ENCODE data around the gene PNLIPRP2. TPM values are rescaled to one million over a fixed set of nuclear protein-coding genes. Genes with fewer than 3 reads are reported as not detected.

PNLIPRP2 gene
- total and polyA plus RNA-seq, 4 donors, result 0.06 to 1.0 (median 0.08) TPM; not detected in 1

DNA sequence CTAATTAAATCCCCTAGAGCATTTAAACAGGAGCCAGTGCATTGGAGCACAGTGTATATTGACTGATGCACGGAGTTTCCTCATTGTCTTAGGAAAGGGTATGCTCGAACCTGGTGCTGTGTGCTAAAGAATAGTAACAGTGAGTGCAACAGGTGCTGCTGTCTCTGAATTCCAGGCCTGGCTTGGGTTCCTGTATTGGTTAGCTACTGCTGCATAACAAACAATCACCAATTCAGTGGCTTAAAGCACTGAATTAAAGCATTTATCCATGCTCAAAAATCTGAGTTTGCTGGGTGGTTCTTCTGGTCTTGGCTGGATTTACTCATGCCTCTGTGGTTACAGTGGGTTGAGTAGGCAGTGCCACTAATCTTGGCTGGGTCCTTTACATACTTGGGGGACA is 31.8 kb upstream of the PNLIPRP2 start:
- Histone ChIP-seq H3K4me3 (no peak overlapping the region), H3K9me3 (ENCODE audit: control insufficient read depth in 4 of 4, insufficient read depth in 3 of 4, low read length in 3 of 4) (peaks cover 0 to 5% (median 0%) of the 10 kb centered on the region in 4 donors), H3K27me3 (ENCODE audit: control insufficient read depth in 3 of 3, insufficient read depth in 3 of 3, low read length in 2 of 3) (no peaks in the 10 kb centered on the region), H3K9ac (ENCODE audit: insufficient read depth in 1 of 2, low read length in 2 of 2) (no peak overlapping the region), H3K27ac (ENCODE audit: low read depth in 1 of 2, low read length in 1 of 2) (no peak overlapping the region), H3K36me3 (ENCODE audit: control insufficient read depth in 4 of 4, insufficient read depth in 4 of 4, low read length in 4 of 4) (no peaks in the 10 kb centered on the region), H3K4me1 (ENCODE audit: control insufficient read depth in 5 of 5, insufficient read depth in 5 of 5, low read length in 5 of 5) (no peaks in the 10 kb centered on the region)
- 79 to 89% methylated on average over 2 of the region's 2 CpGs for WGBS, 2 donors
- no peak for DNase-seq
- no peak for ATAC-seq (ENCODE audit: insufficient read depth, low FRiP score)
- TF ChIP-seq, protein P1, sequence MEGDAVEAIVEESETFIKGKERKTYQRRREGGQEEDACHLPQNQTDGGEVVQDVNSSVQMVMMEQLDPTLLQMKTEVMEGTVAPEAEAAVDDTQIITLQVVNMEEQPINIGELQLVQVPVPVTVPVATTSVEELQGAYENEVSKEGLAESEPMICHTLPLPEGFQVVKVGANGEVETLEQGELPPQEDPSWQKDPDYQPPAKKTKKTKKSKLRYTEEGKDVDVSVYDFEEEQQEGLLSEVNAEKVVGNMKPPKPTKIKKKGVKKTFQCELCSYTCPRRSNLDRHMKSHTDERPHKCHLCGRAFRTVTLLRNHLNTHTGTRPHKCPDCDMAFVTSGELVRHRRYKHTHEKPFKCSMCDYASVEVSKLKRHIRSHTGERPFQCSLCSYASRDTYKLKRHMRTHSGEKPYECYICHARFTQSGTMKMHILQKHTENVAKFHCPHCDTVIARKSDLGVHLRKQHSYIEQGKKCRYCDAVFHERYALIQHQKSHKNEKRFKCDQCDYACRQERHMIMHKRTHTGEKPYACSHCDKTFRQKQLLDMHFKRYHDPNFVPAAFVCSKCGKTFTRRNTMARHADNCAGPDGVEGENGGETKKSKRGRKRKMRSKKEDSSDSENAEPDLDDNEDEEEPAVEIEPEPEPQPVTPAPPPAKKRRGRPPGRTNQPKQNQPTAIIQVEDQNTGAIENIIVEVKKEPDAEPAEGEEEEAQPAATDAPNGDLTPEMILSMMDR (IDR thresholded peaks at IDR 0.05; ENCODE audit: control extremely low read depth, extremely low read depth), result no peak

DNA sequence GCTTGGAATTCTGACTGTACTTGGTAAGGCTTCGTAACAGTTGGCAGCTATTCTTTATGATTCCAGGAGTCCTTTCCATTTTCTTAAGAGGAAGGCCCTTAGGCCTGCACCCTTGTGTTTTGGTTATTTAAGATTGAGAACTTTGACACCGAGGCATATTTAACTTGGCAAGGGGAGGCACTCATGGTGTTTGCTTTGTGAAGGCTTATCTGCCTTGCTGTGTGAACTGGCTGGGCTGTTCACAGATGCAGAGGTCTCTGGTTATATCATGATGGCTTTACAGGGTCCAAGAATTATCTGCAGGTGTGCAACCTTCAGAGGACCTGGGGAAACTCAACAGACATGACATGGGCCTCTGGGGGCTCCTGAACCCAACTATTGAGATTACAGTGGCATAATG is 30.8 kb upstream of the PNLIPRP2 start:
- Histone ChIP-seq H3K9me3 (ENCODE audit: control insufficient read depth in 4 of 4, insufficient read depth in 3 of 4, low read length in 3 of 4) (peaks cover 0 to 5% (median 0%) of the 10 kb centered on the region in 4 donors), H3K27ac (ENCODE audit: low read depth in 1 of 2, low read length in 1 of 2) (no peak overlapping the region), H3K4me3 (no peak overlapping the region), H3K36me3 (ENCODE audit: control insufficient read depth in 4 of 4, insufficient read depth in 4 of 4, low read length in 4 of 4) (no peaks in the 10 kb centered on the region), H3K27me3 (ENCODE audit: control insufficient read depth in 3 of 3, insufficient read depth in 3 of 3, low read length in 2 of 3) (no peaks in the 10 kb centered on the region), H3K4me1 (ENCODE audit: control insufficient read depth in 5 of 5, insufficient read depth in 5 of 5, low read length in 5 of 5) (no peaks in the 10 kb centered on the region), H3K9ac (ENCODE audit: insufficient read depth in 1 of 2, low read length in 2 of 2) (no peak overlapping the region)
- TF ChIP-seq, protein P1 (IDR thresholded peaks at IDR 0.05; ENCODE audit: control extremely low read depth, extremely low read depth), result no peak
- ATAC-seq (ENCODE audit: insufficient read depth, low FRiP score) (peak; percentile 58), DNase-seq (peak; percentile 33 to 83 (median 50))
- WGBS, 2 donors, result 64 to 89% methylated on average over 2 of the region's 2 CpGs

DNA sequence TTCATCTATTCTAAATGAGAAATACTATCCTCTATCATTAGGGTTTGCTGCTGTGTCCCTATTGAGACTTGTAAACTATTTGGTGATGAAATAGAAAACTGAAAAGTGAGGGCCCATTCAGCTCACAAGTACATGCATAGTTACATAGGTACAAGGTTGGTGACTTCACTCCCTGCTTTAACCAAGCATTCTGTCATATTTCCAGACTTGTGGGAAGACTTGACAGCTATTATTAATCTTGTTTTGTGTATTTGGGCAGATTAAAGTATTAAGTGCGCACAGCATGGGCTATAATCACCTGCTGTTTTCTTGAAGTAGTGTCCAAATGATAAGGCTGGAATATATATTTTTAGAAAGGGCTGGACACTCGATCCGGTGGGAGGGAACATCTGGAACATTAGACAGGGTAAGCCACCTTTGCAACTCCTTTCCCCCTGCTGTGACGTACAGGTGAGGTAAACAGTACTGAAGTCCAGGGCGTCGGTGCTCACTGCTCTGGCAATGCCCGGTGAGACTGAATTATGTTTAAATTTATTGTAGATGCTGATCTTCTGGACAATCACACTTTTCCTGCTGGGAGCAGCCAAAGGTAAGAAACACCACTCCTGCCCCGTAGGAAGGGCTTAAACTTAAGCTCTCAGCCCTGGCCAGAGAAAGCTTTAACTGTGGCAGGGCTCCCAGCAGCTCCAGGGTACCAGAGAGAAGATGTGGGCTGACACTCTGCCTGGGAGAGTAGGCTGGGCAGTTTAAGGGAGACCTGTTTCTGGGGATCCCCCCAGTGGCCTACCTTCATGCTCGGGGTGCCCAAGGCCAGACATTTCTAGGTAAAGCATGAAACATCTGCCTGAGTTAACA is 29.9 kb upstream of the PNLIPRP2 start, which contains the start of gene PNLIPRP1:
TSS of gene PNLIPRP1 (plus strand) at position 370 of the 855 bp plus-strand sequence. CDS start at position 541, 171 bp downstream.
- Histone ChIP-seq H3K4me1 (ENCODE audit: control insufficient read depth in 5 of 5, insufficient read depth in 5 of 5, low read length in 5 of 5) (no peaks in the 10 kb centered on the region), H3K27me3 (ENCODE audit: control insufficient read depth in 3 of 3, insufficient read depth in 3 of 3, low read length in 2 of 3) (no peaks in the 10 kb centered on the region), H3K36me3 (ENCODE audit: control insufficient read depth in 4 of 4, insufficient read depth in 4 of 4, low read length in 4 of 4) (no peaks in the 10 kb centered on the region), H3K9ac (ENCODE audit: insufficient read depth in 1 of 2, low read length in 2 of 2) (no peak within 1 kb of the TSS), H3K4me3 (no peak within 1 kb of the TSS), H3K9me3 (ENCODE audit: control insufficient read depth in 4 of 4, insufficient read depth in 3 of 4, low read length in 3 of 4) (peaks cover 0 to 5% (median 0%) of the 10 kb centered on the region in 4 donors), H3K27ac (ENCODE audit: low read depth in 1 of 2, low read length in 1 of 2) (no peak within 1 kb of the TSS)
- TF ChIP-seq, protein P1 (IDR thresholded peaks at IDR 0.05; ENCODE audit: control extremely low read depth, extremely low read depth), result no peak
- ATAC-seq (ENCODE audit: insufficient read depth, low FRiP score) (no peak), DNase-seq (peak in 1 of 3 donors; percentile 12)
- 66 to 87% methylated on average over 9 of the region's 9 CpGs for WGBS, 2 donors
